ENCODE data around the gene NECTIN2.
"Not testable (repeated sequence)": the region's sequence is repeated elsewhere in the genome, so short reads cannot be mapped to it uniquely, and the experiment has no call there.

NECTIN2 gene

DNA sequence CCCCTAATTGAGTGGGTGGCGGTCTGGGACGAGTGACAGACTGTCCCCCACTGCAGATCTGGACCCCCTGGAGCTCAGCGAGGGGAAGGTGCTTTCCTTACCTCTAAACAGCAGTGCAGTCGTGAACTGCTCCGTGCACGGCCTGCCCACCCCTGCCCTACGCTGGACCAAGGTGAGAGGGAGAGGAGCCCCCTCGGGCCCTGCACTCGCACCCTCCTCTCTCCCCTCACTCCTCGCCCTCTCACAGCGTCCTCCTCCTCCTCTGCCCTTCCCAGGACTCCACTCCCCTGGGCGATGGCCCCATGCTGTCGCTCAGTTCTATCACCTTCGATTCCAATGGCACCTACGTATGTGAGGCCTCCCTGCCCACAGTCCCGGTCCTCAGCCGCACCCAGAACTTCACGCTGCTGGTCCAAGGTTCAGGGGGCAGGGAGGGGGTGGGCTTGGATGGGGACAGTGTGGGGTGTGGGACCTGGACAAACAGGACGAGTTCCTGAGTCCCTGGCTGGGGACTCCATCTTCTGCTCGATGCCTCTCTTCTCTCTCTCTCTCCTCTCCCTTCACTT lies 27.5 kb upstream of the NECTIN2 start:
- H3K27me3 ChIP-seq (ENCODE audit: control insufficient read depth in 1 of 2, insufficient read depth in 2 of 2, low read length in 2 of 2) = no peaks in the 10 kb centered on the region
- no peak overlapping the region for H3K9ac ChIP-seq (ENCODE audit: low read length in 2 of 2)
- no peaks in the 10 kb centered on the region for H3K36me3 ChIP-seq (ENCODE audit: control insufficient read depth in 2 of 2, insufficient read depth in 2 of 2, low read length in 2 of 2)
- no peak overlapping the region for H3K4me3 ChIP-seq (ENCODE audit: low read length in 2 of 2)
- peaks cover 7% of the 10 kb centered on the region for H3K4me1 ChIP-seq (ENCODE audit: control insufficient read depth, insufficient read depth, low read length)
- H3K9me3 ChIP-seq (ENCODE audit: control insufficient read depth in 2 of 2, low read length in 2 of 2) = no peaks in the 10 kb centered on the region
- no peak overlapping the region for H3K27ac ChIP-seq (ENCODE audit: low read length)

DNA sequence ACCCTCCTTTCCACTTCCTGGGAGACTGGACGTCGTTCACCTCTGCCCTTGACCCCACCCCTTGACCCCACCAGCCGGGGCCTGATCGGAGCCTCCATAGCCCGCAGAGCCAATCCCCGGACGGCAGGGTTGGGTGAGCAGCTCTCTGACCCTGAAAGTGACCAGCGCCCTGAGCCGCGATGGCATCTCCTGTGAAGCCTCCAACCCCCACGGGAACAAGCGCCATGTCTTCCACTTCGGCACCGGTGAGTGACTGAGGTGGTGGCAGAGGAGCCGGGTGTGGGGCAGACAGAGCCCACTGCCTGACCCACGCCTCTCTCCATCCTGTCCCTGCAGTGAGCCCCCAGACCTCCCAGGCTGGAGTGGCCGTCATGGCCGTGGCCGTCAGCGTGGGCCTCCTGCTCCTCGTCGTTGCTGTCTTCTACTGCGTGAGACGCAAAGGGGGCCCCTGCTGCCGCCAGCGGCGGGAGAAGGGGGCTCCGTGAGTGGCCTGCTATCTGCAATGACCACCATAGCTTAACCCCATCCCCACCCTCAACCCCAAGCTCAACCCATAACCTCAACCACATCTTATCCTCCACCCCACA lies 26.8 kb upstream of the NECTIN2 start:
- Histone ChIP-seq H3K9ac (ENCODE audit: low read length in 2 of 2) (no peak overlapping the region), H3K4me1 (ENCODE audit: control insufficient read depth, insufficient read depth, low read length) (peaks cover 3% of the 10 kb centered on the region), H3K27ac (ENCODE audit: low read length) (no peak overlapping the region), H3K4me3 (ENCODE audit: low read length in 2 of 2) (no peak overlapping the region), H3K27me3 (ENCODE audit: control insufficient read depth in 1 of 2, insufficient read depth in 2 of 2, low read length in 2 of 2) (no peaks in the 10 kb centered on the region), H3K9me3 (ENCODE audit: control insufficient read depth in 2 of 2, low read length in 2 of 2) (no peaks in the 10 kb centered on the region), H3K36me3 (ENCODE audit: control insufficient read depth in 2 of 2, insufficient read depth in 2 of 2, low read length in 2 of 2) (no peaks in the 10 kb centered on the region)

DNA sequence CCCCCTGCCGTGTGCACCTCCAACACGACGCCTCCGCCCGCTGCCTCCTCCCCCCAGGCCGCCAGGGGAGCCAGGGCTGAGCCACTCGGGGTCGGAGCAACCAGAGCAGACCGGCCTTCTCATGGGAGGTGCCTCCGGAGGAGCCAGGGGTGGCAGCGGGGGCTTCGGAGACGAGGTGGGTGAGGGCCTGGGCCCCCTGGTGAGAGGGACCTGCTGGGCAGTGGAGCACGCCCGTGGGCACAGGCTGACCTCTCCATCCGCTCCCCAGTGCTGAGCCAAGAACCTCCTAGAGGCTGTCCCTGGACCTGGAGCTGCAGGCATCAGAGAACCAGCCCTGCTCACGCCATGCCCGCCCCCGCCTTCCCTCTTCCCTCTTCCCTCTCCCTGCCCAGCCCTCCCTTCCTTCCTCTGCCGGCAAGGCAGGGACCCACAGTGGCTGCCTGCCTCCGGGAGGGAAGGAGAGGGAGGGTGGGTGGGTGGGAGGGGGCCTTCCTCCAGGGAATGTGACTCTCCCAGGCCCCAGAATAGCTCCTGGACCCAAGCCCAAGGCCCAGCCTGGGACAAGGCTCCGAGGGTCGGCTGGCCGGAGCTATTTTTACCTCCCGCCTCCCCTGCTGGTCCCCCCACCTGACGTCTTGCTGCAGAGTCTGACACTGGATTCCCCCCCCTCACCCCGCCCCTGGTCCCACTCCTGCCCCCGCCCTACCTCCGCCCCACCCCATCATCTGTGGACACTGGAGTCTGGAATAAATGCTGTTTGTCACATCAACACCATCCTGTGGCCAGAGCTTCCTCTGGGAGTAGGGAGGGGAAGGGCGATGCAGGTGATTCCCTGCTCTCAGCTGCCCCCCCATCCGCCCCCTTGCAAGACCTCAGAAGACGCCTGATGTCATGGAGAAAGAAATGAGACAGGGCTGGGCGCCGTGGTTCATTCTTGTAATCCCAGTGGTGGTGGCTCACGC lies 25.2 kb upstream of the NECTIN2 start:
- Histone ChIP-seq H3K27me3 (ENCODE audit: control insufficient read depth in 1 of 2, insufficient read depth in 2 of 2, low read length in 2 of 2) (peaks cover 0 to 2% of the 10 kb centered on the region in 2 donors), H3K4me1 (ENCODE audit: control insufficient read depth, insufficient read depth, low read length) (peaks cover 3% of the 10 kb centered on the region), H3K9me3 (ENCODE audit: control insufficient read depth in 2 of 2, low read length in 2 of 2) (no peaks in the 10 kb centered on the region), H3K27ac (ENCODE audit: low read length) (no peak overlapping the region), H3K36me3 (ENCODE audit: control insufficient read depth in 2 of 2, insufficient read depth in 2 of 2, low read length in 2 of 2) (no peaks in the 10 kb centered on the region), H3K4me3 (ENCODE audit: low read length in 2 of 2) (no peak overlapping the region), H3K9ac (ENCODE audit: low read length in 2 of 2) (no peak overlapping the region)

DNA sequence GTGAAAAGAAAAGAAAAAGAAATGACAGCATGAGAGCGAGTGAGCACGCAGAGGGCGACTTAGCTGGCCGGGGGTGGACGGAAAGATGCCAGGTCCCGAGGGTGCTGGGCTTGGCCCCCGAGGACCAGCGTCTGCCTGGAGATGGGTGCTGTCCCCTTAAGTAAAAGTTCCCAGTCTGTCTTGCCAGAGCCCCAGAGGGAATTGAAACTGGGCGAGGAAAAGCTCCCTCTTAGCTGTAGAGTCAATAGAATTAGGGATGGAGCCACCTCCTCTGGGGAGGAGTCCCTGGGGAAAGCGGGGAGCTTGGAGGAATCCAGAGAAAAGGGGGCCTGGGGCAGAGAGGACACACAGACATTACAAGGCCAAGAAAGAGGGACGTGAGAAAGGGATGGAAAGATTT lies 23.9 kb upstream of the NECTIN2 start:
- no peaks in the 10 kb centered on the region for H3K9me3 ChIP-seq (ENCODE audit: control insufficient read depth in 2 of 2, low read length in 2 of 2)
- peaks cover 3% of the 10 kb centered on the region in 2 donors for H3K27me3 ChIP-seq (ENCODE audit: control insufficient read depth in 1 of 2, insufficient read depth in 2 of 2, low read length in 2 of 2)
- H3K9ac ChIP-seq (ENCODE audit: low read length in 2 of 2) = no peak overlapping the region
- H3K4me1 ChIP-seq (ENCODE audit: control insufficient read depth, insufficient read depth, low read length) = peaks cover 3% of the 10 kb centered on the region
- no peaks in the 10 kb centered on the region for H3K36me3 ChIP-seq (ENCODE audit: control insufficient read depth in 2 of 2, insufficient read depth in 2 of 2, low read length in 2 of 2)
- H3K27ac ChIP-seq (ENCODE audit: low read length) = no peak overlapping the region
- no peak overlapping the region for H3K4me3 ChIP-seq (ENCODE audit: low read length in 2 of 2)

DNA sequence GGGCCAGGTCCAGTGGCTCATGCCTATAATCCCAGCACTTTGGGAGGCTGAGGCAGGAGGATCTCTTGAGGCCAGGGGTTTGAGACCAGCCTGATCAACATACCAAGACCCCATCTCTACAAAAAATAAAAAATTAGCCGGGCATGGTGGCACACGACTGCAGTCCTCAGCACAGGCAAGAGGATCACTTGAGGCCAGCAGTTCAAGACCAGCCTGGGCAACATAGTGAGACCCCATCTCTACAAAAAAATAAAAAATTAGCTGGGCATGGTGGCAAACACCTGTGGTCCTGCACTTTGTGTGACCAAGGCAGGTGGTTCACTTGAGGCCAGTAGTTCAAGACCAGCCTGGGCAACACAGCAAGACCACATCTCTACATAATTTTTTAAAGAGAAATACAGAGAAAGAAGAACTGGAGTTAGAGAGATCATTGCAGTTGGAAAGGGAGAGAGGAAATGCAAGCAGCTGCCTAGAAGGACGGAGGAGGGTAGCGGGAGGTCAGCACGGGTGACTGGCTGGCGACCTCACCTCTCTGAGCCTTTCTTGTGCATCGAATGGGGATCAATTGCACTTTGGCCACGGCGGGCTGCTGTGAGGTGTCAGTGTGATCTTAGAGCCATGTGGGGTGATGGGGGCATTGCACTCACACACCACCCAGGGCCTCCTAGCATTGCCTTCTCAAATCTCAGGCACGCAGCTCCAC lies 23.3 kb upstream of the NECTIN2 start:
- Histone ChIP-seq H3K36me3 (ENCODE audit: control insufficient read depth in 2 of 2, insufficient read depth in 2 of 2, low read length in 2 of 2) (no peaks in the 10 kb centered on the region), H3K4me3 (ENCODE audit: low read length in 2 of 2) (no peak overlapping the region), H3K9me3 (ENCODE audit: control insufficient read depth in 2 of 2, low read length in 2 of 2) (no peaks in the 10 kb centered on the region), H3K4me1 (ENCODE audit: control insufficient read depth, insufficient read depth, low read length) (peaks cover 3% of the 10 kb centered on the region), H3K27me3 (ENCODE audit: control insufficient read depth in 1 of 2, insufficient read depth in 2 of 2, low read length in 2 of 2) (peaks cover 3 to 4% of the 10 kb centered on the region in 2 donors), H3K9ac (ENCODE audit: low read length in 2 of 2) (no peak overlapping the region), H3K27ac (ENCODE audit: low read length) (no peak overlapping the region)

DNA sequence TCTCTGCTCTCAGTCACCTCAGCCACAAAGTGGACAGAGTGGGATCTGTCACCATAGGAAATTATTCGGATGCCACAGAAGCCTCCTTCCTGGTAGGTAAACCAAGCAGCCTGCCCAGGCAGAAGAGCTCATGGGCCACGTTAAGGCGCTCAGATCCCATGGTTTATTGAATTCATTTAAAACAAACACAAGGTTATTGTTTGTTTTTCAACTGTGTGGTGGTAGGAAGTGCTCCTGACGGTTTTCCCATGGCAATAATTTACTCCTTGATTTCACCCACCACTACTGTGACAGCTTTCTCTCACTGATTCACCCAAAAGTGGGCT lies 22.8 kb upstream of the NECTIN2 start:
- H3K27ac ChIP-seq (ENCODE audit: low read length) = no peak overlapping the region
- no peaks in the 10 kb centered on the region for H3K9me3 ChIP-seq (ENCODE audit: control insufficient read depth in 2 of 2, low read length in 2 of 2)
- no peak overlapping the region for H3K4me3 ChIP-seq (ENCODE audit: low read length in 2 of 2)
- H3K27me3 ChIP-seq (ENCODE audit: control insufficient read depth in 1 of 2, insufficient read depth in 2 of 2, low read length in 2 of 2) = peaks cover 3 to 4% of the 10 kb centered on the region in 2 donors
- no peak overlapping the region for H3K9ac ChIP-seq (ENCODE audit: low read length in 2 of 2)
- peaks cover 3% of the 10 kb centered on the region for H3K4me1 ChIP-seq (ENCODE audit: control insufficient read depth, insufficient read depth, low read length)
- H3K36me3 ChIP-seq (ENCODE audit: control insufficient read depth in 2 of 2, insufficient read depth in 2 of 2, low read length in 2 of 2) = no peaks in the 10 kb centered on the region

DNA sequence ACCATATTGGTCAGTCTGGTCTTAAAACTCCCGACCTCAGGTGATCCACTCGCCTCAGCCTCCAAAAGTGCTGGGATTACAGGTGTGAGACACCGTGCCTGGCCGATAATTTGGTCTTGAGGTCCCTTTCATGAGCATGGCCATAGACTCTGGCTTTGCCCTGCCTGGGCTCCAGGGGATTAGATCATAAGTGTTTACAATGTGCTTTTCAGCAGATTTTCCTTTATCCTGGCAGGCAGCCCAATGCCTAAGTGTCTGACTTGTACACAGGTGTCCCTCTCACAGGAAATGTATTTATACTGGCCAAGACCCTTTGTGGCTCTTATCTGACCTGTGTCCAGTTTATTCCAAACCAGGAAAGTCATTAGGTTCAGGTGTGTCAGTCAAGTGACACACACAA lies 21.3 kb upstream of the NECTIN2 start:
- H3K9ac ChIP-seq (ENCODE audit: low read length in 2 of 2) = no peak overlapping the region
- no peak overlapping the region for H3K4me3 ChIP-seq (ENCODE audit: low read length in 2 of 2)
- peaks cover 3% of the 10 kb centered on the region for H3K4me1 ChIP-seq (ENCODE audit: control insufficient read depth, insufficient read depth, low read length)
- H3K36me3 ChIP-seq (ENCODE audit: control insufficient read depth in 2 of 2, insufficient read depth in 2 of 2, low read length in 2 of 2) = no peaks in the 10 kb centered on the region
- no peaks in the 10 kb centered on the region for H3K9me3 ChIP-seq (ENCODE audit: control insufficient read depth in 2 of 2, low read length in 2 of 2)
- H3K27me3 ChIP-seq (ENCODE audit: control insufficient read depth in 1 of 2, insufficient read depth in 2 of 2, low read length in 2 of 2) = peaks cover 3 to 4% of the 10 kb centered on the region in 2 donors
- H3K27ac ChIP-seq (ENCODE audit: low read length) = no peak overlapping the region

DNA sequence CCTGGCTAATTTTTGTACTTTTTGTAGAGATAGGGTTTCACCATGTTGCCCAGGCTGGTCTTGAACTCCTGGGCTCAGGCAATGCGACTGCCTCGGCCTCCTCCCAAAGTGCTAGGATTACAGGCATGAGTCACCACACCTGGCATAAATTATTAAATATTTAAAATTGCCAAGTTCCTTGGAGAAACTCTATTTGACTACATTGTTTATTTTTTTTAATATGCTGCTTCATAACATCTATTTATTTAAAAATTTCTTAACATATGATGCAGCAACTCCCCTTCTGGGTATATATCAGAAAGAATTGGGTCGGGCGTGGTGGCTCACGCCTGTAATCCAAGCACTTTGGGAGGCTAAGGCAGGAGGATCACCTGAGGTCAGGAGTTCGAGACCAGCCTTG lies 13.2 kb upstream of the NECTIN2 start:
- H3K4me3 ChIP-seq (ENCODE audit: low read length in 2 of 2) = not testable (repeated sequence)

DNA sequence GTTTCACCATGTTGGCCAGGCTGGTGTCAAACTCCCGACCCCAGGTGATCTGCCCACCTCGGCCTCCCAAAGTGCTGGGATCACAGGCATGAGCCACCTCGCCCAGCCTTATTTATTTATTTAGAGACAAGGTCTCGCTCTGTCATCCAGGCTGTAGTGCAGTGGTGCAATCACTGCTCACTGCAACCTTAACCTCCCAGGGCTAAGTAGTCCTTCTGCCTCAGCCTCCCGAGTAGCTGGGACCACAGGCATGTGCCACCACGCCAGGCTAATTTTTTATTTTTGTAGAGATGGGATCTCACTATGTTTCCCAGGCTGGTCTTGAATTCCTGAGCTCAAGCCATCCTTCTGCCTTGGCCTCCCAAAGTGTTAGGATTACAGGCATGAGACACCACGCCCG lies 11.7 kb upstream of the NECTIN2 start:
- not testable (repeated sequence) for H3K4me3 ChIP-seq (ENCODE audit: low read length in 2 of 2); H3K27me3 ChIP-seq (ENCODE audit: control insufficient read depth in 1 of 2, insufficient read depth in 2 of 2, low read length in 2 of 2); H3K4me1 ChIP-seq (ENCODE audit: control insufficient read depth, insufficient read depth, low read length); H3K27ac ChIP-seq (ENCODE audit: low read length); H3K9ac ChIP-seq (ENCODE audit: low read length in 2 of 2); H3K9me3 ChIP-seq (ENCODE audit: control insufficient read depth in 2 of 2, low read length in 2 of 2); H3K36me3 ChIP-seq (ENCODE audit: control insufficient read depth in 2 of 2, insufficient read depth in 2 of 2, low read length in 2 of 2)

More for the DNA sequence above, 13.2 kb upstream of the NECTIN2 start:
- not testable (repeated sequence) for H3K9me3 ChIP-seq (ENCODE audit: control insufficient read depth in 2 of 2, low read length in 2 of 2); H3K27ac ChIP-seq (ENCODE audit: low read length); H3K4me1 ChIP-seq (ENCODE audit: control insufficient read depth, insufficient read depth, low read length); H3K9ac ChIP-seq (ENCODE audit: low read length in 2 of 2); H3K36me3 ChIP-seq (ENCODE audit: control insufficient read depth in 2 of 2, insufficient read depth in 2 of 2, low read length in 2 of 2); H3K27me3 ChIP-seq (ENCODE audit: control insufficient read depth in 1 of 2, insufficient read depth in 2 of 2, low read length in 2 of 2)

DNA sequence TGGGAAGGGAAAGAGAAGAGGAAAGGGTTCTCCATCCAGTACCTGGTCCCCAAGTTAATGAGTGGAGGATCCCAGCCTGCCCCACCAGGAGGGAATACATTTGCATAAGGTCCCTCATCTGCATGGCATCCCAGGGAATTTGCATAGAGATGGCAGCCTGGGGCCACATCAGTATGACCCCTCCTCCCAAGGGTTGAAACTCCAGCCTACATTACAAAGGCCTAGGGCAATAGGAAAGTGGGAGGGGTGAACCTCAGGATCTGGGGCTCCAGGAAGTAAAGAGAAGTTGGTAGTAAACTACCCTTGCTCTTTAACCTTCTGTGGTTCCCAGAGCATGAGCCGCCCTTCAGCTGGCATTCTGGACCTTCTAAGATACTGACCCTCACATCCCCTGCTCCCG lies 6.8 kb upstream of the NECTIN2 start:
- Histone ChIP-seq H3K36me3 (ENCODE audit: control insufficient read depth in 2 of 2, insufficient read depth in 2 of 2, low read length in 2 of 2) (no peaks in the 10 kb centered on the region), H3K27ac (ENCODE audit: low read length) (no peak overlapping the region), H3K4me1 (ENCODE audit: control insufficient read depth, insufficient read depth, low read length) (no peaks in the 10 kb centered on the region), H3K4me3 (ENCODE audit: low read length in 2 of 2) (no peak overlapping the region), H3K9ac (ENCODE audit: low read length in 2 of 2) (no peak overlapping the region), H3K27me3 (ENCODE audit: control insufficient read depth in 1 of 2, insufficient read depth in 2 of 2, low read length in 2 of 2) (no peaks in the 10 kb centered on the region), H3K9me3 (ENCODE audit: control insufficient read depth in 2 of 2, low read length in 2 of 2) (no peaks in the 10 kb centered on the region)
